Caco-2 (cell line): ENCODE measurements around the gene PPIL4. TPM values are rescaled to one million over a fixed set of nuclear protein-coding genes. Genes with fewer than 3 reads are reported as not detected.

ENCODE experiments used
- BruUV-seq: library from RNA; stranded (reverse); fragments of 400-500 nt; replicated peaks from 2 replicates; lab custom pipeline; 2021; lab: Mats Ljungman, UMichigan
- CTCF ChIA-PET: fragments of 300-600 bp; sonication (Branson Sonifier 250); formaldehyde crosslinking; loops from one replicate; lab custom pipeline; 2022; ENCODE audit warnings: antibody characterized with exemption; lab: Charles Lee
- POLR2A ChIA-PET: fragments of 300-600 bp; sonication (Branson Sonifier 250); formaldehyde crosslinking; loops from one replicate; lab custom pipeline; 2022; ENCODE audit warnings: antibody characterized with exemption; lab: Charles Lee
- DNase-seq, 2 experiments: peaks; one replicate each; pipeline versions ENCODE4 v3.0.0 to v3.0.0-alpha.2; 2020 to 2022
- H3K27me3 ChIP-seq: replicated peaks from 2 replicates; pipeline ENCODE4 v1.6.0; 2011; ENCODE audit warnings: low read length; ENCODE audit not compliant: control insufficient read depth, insufficient read depth
- H3K36me3 ChIP-seq: 2 replicates; pipeline ENCODE4 v1.5.1; 2011; ENCODE audit warnings: low read length; ENCODE audit not compliant: control insufficient read depth, insufficient read depth
- H3K4me1 ChIP-seq: fragments of 250-450 bp; sonication (Bioruptor Pico); 2 replicates; pipeline ENCODE4 v1.5.1; 2020; ENCODE audit warnings: mild to moderate bottlenecking
- H3K4me3 ChIP-seq: 2 replicates; pipeline ENCODE4 v1.5.1; 2011; ENCODE audit warnings: low read depth, mild to moderate bottlenecking, control low read depth, low read length
- H3K9me3 ChIP-seq: fragments of 250-450 bp; sonication (Bioruptor Pico); 2 replicates; pipeline ENCODE4 v1.5.1; 2020; ENCODE audit warnings: mild to moderate bottlenecking, moderate library complexity
- H3K27ac Mint-ChIP-seq: one replicate; pipeline ENCODE4 v1.8.0; 2022; ENCODE audit warnings: mixed read lengths; ENCODE audit not compliant: unreplicated experiment
- H3K27me3 Mint-ChIP-seq: one replicate; pipeline ENCODE4 v1.8.0; 2022; ENCODE audit warnings: mixed read lengths; ENCODE audit not compliant: insufficient read depth, unreplicated experiment
- H3K36me3 Mint-ChIP-seq: one replicate; pipeline ENCODE4 v1.8.0; 2022; ENCODE audit warnings: mild to moderate bottlenecking, mixed read lengths; ENCODE audit not compliant: insufficient read depth, unreplicated experiment
- H3K4me1 Mint-ChIP-seq: one replicate; pipeline ENCODE4 v1.8.0; 2022; ENCODE audit warnings: low read depth, mixed read lengths; ENCODE audit not compliant: unreplicated experiment
- H3K4me3 Mint-ChIP-seq: one replicate; pipeline ENCODE4 v1.8.0; 2022; ENCODE audit warnings: mild to moderate bottlenecking, moderate library complexity, mixed read lengths; ENCODE audit not compliant: unreplicated experiment
- H3K9me3 Mint-ChIP-seq: one replicate; pipeline ENCODE4 v1.8.0; 2022; ENCODE audit warnings: mixed read lengths; ENCODE audit not compliant: unreplicated experiment
- CTCF ChIP-seq, 2 experiments: fragments of 200-600 bp in 1 of 2; IDR thresholded peaks; 1 replicate in 1 of 2; 2 replicates in 1 of 2; pipeline versions ENCODE4 v1.5.1 to v1.8.0; 2011 to 2022; ENCODE audit warnings: antibody characterized with exemption in 1 of 2, control low read depth in 1 of 2, inconsistent platforms in 1 of 2, low read depth in 1 of 2, low read length in 1 of 2, mild to moderate bottlenecking in 1 of 2, moderate library complexity in 1 of 2; ENCODE audit not compliant: insufficient read depth in 1 of 2, severe bottlenecking in 1 of 2, unreplicated experiment in 1 of 2
- intact Hi-C: fragments of 100-400 bp; cut with micrococcal nuclease; formaldehyde crosslinking; loops from one replicate; pipeline ENCODE4 v1.10.0; 2022; ENCODE audit not compliant: unreplicated experiment
- total RNA-seq: library from RNA; stranded (reverse); gene quantifications from 2 replicates; pipeline ENCODE4 v1.2.3, GENCODE V29; 2022

Gene PPIL4
- total RNA-seq, 1 experiment from 2014 or later, result 28.4 TPM

- Histone ChIP-seq H3K4me1 (no peaks in the 10 kb centered on the region), H3K27me3 (no peaks in the 10 kb centered on the region), H3K9me3 (no peaks in the 10 kb centered on the region), H3K4me3 (no peak overlapping the region), H3K36me3 (no peaks in the 10 kb centered on the region)
- Mint-ChIP-seq H3K36me3 (peaks cover 52% of the 10 kb centered on the region), H3K4me1 (no peaks in the 10 kb centered on the region), H3K27ac (no peak overlapping the region), H3K9me3 (no peaks in the 10 kb centered on the region), H3K27me3 (no peaks in the 10 kb centered on the region), H3K4me3 (no peak overlapping the region)
- no peak for TF ChIP-seq CTCF (IDR thresholded peaks at IDR 0.05; ENCODE audit: insufficient read depth in 1 of 2, low read depth in 1 of 2, low read length in 1 of 2, severe bottlenecking in 1 of 2, unreplicated experiment in 1 of 2)
- BruUV-seq, result no TSS peak
- ChIA-PET CTCF (no interaction called here), POLR2A (no interaction called here)
- no peak for DNase-seq
- intact Hi-C loops, result no loop called here
Observed at GRCh38 chr6:149534742-149535141, 11.1 kb downstream of the PPIL4 start.

GRCh38 chr6:149529650-149530049 lies 16.2 kb downstream of the PPIL4 start:
- Mint-ChIP-seq H3K4me3 (no peak overlapping the region), H3K4me1 (no peaks in the 10 kb centered on the region), H3K27ac (no peak overlapping the region), H3K9me3 (no peaks in the 10 kb centered on the region), H3K27me3 (no peaks in the 10 kb centered on the region), H3K36me3 (peaks cover 47% of the 10 kb centered on the region)
- BruUV-seq, result no TSS peak
- CTCF ChIA-PET, result no interaction called here
- Histone ChIP-seq H3K9me3 (no peaks in the 10 kb centered on the region), H3K36me3 (no peaks in the 10 kb centered on the region; the same call in 1 of the 2 replicates), H3K4me3 (no peak overlapping the region), H3K27me3 (no peaks in the 10 kb centered on the region), H3K4me1 (no peaks in the 10 kb centered on the region)
- TF ChIP-seq CTCF (IDR thresholded peaks at IDR 0.05; ENCODE audit: insufficient read depth in 1 of 2, low read depth in 1 of 2, low read length in 1 of 2, severe bottlenecking in 1 of 2, unreplicated experiment in 1 of 2), result no peak
- POLR2A ChIA-PET, result no interaction called here
- DNase-seq, result no peak
- intact Hi-C loops, result no loop called here

GRCh38 chr6:149515494-149515893 lies 30.3 kb downstream of the PPIL4 start:
- Histone ChIP-seq H3K4me1 (no peaks in the 10 kb centered on the region), H3K27me3 (no peaks in the 10 kb centered on the region), H3K36me3 (no peaks in the 10 kb centered on the region; the same call in 1 of the 2 replicates), H3K4me3 (no peak overlapping the region), H3K9me3 (no peaks in the 10 kb centered on the region)
- no peak for DNase-seq
- ChIA-PET POLR2A (no interaction called here), CTCF (interaction anchor here (0.6 kb wide), 1 partner anchor 231 kb away, joined by 5 read pairs; no protein-coding TSS in a partner anchor)
- Mint-ChIP-seq H3K4me3 (no peak overlapping the region), H3K4me1 (no peaks in the 10 kb centered on the region), H3K36me3 (peaks cover 34% of the 10 kb centered on the region), H3K27me3 (no peaks in the 10 kb centered on the region), H3K9me3 (no peaks in the 10 kb centered on the region), H3K27ac (no peak overlapping the region)
- intact Hi-C loops, result no loop called here
- TF ChIP-seq CTCF (IDR thresholded peaks at IDR 0.05; ENCODE audit: insufficient read depth in 1 of 2, low read depth in 1 of 2, low read length in 1 of 2, severe bottlenecking in 1 of 2, unreplicated experiment in 1 of 2), result no peak
- TSS peak; percentile 3 for BruUV-seq
